GM21723 (cell line): ENCODE data around the gene CCR3.

Experiments used
- ATAC-seq: cut with Tn5 transposase; IDR thresholded peaks from one replicate; pipeline ENCODE4 v1.9.1; 2021; ENCODE audit warnings: mild to moderate bottlenecking, moderate library complexity; ENCODE audit not compliant: unreplicated experiment

Gene CCR3

GRCh38 chr3:46218196-46218709, 24.0 kb upstream of the CCR3 start:
- ATAC-seq = no peak

DNA sequence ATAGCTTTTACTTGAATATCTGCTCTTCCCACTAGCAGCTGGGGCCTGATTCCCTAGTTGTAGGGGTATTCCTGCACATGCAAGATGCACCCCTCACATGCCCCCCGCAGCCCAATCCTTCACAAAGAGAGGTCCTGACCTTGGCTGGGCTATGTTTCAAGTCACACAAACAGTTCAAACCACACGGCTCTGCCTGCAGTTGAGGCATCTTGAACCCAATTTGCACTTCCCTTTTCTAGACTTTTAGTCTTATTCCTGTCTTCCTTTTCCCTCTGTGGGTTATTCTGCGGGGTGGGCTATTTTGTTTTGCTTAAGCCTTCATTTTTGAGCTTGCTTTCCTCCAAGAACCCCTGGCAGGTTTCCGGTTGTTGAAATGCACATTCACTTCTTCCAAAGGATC, 20.9 kb upstream of the CCR3 start:
- no peak for ATAC-seq

GRCh38 chr3:46221938-46222337, 20.3 kb upstream of the CCR3 start:
- ATAC-seq = no peak

DNA sequence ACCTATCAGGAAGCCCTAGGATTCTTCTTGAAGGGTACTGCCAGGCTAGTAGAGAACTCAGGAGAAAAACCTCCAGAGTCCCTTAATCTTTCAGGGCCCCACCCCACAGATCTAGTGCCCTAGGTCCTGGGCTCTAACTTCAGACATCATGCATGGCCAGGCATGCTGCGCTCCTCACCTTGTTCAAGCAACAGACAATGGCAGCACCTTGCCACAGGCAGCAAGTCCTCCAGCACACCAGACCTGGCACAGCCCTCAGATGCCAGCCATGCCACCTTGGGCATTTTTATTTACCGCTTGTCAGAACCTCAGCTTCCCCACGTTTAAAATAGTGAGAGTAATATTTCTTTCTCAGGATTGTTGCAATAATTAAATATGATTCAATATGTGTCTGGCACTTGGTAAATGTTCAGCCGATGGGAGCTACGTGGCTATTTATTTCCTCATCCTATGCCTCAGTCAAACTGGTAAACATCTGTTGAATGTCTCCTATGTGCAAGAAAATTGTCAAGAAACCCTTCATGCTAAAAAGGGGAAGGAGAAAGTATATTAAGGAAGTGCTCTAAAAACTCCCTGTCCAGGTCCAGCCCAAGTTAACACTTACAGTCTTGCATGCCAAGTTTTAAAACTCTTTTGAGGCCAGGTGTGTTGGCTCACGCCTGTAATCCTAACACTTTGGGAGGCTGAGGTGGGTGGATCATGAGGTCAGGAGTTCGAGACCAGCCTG, 19.7 kb upstream of the CCR3 start:
- no peak for ATAC-seq

- no peak for ATAC-seq
These were observed 13.7 kb upstream of the CCR3 start for GRCh38 chr3:46228260-46229242.

DNA sequence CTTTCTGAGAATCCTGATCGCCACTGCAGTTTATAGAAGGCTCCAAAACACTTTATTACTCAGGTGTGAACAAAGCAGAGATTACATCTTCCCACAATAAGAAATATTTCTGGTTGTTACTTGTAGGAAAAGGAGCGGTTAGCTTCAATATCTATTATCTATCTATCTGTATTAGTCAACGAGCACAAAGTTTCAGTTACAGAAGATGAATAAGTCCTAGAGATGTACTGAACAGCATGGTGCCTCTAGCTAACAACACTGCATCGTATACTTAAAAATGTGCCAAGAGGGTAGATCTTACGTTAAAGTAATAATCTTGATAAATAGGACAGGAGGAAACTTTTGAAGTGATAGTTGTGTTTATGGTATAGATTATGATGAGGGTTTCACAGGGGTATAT, 10.9 kb upstream of the CCR3 start:
- ATAC-seq = no peak

GRCh38 chr3:46233194-46233593, 9.1 kb upstream of the CCR3 start:
- ATAC-seq = no peak

DNA sequence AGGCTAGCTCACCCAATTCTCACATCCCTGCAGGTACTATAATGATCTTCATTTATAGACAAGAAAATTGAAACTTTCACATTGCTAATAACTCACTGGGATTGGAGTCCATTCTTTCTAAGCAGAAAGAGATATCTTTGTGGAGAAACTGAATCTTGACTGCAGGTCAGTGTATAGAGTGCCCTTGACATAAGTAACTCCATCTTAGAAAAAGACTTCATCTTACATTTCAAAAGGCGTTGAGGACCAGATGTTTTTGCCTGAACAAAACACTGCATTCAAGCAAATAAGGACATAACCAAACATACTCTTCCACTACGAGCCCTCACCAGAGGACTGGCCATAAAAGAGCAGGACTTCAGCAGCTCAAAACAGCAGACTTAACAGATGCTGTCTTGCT, 6.8 kb upstream of the CCR3 start:
- no peak for ATAC-seq

DNA sequence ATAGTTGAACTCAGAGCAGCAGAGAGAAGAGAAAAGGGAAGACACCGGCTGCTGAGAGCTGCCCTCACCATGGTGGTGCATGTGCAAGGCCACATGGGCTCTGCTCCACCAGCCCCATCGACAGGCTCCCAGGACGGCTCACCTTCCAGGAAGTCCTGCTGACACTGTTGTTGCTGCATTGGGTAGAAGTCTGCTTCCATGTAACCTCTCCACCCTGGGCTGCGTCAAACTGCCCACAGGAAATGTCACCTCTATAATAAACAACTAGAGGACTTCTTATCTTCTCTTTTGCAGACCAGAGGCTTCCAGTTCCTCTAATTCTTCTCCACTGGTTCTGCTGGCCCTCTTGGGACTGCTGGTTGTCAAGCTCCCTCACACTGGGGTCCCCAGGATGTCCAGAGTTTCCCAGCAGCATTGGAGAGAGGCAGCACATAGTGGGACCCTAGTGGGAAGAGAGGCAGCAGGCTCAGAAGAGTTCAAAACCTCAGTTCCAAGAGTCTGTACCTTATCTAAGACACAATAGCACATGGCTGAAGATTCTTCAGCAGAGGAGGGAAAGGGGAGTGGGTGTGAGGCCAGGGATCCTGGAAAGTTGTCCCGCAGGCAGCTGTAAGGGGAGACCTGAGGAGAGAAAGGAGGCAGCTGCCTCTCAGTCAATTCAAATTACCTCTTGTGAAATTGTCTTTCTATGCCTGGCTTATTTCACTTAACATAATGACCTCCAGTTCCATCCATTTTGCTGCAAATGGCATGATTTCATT, 5.8 kb upstream of the CCR3 start:
- ATAC-seq = no peak

GRCh38 chr3:46238386-46238785, 3.9 kb upstream of the CCR3 start:
- ATAC-seq = no peak

- ATAC-seq = no peak
These were observed 2.8 kb upstream of the CCR3 start for GRCh38 chr3:46239301-46239938.

- no peak for ATAC-seq
These were observed 2.3 kb upstream of the CCR3 start for GRCh38 chr3:46239952-46240351.

GRCh38 chr3:46243560-46243959, 1.3 kb downstream of the CCR3 start:
- ATAC-seq = no peak

DNA sequence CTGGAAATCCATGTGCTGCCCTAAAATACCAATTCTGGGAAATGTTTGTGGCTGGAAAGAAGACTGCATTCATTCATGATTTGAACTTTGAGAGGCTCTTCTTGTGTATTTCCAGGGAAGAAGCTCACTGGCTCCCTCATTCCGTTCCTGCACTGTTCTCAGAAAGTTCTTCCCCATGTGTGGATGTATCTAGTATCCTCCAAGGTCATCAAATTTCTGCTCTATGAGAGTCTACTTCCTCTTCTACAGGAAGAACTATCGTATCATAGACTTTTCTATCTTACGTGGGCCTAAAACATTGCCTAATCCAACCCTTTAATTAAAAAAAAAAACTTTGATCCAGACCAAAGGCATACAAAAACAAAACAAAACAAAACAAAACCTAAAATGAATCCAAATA, 2.9 kb downstream of the CCR3 start:
- ATAC-seq = no peak

DNA sequence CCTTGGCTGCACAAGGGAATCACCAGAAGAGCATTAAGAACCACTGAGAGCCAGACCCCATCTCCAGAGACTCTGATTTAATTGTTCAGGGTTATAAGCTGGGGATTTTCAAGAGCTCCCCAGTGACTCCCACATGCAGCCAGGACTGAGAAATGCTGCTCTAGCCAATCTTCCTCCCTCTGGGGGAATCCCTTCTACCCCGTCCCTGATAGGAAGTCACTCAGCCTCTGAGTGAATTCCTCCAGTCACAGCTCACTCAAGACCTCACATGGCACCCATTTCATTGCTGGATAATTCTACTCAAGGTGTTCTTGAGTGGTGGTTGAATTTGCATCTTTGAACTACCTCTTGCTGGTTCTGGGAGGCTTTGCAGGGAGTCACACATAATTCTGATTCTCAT, 10.7 kb downstream of the CCR3 start:
- no peak for ATAC-seq

DNA sequence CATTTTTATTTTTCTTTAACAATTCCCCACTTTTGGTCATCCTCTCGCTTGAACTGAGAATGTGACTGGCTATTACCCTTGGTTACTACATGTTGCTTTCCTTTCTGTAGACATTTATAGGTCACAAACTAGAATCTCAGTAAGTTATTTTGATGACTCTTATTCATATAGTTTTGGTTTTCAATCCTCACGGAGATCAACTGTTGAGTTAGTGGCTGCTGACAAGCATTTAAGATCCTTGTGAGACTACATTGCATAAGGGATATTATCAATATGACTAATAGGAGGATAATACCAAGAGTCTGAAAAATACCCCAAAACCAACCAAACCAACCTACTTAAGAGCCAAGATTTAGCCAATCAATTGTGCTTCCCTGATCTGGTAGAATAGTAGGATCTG, 16.3 kb downstream of the CCR3 start:
- ATAC-seq = no peak

DNA sequence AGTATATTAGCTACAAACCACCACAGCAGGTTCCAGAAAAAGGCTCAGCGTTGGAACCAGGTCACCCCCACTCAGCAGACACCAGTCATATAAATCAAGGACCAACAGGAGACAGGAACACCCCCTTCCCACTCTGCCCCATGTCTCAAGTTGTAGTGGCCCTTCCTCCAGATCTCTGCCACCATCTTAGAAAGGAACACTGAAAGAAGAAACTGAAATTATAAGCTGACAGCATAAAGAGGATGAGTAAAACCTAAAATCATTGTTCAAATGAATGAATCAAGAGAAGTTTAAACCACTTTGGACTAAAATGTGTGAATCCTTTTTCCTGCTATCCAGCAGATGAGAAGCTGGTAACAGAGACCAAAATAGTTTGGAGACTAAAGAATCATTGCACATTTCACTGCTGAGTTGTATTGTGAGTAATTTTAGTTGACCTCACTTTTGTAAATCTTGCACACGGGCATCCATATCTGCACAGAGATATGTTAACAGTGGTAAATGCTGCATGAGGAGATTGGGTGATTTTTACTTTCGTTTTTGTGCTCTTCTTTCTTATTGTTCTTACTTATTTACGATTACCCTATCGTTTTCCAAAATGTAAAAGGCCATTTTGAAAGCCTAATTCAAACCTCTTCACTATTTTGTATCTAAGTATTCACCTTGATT, 19.8 kb downstream of the CCR3 start:
- ATAC-seq = no peak

GRCh38 chr3:46264002-46264401, 21.7 kb downstream of the CCR3 start:
- ATAC-seq = no peak

GRCh38 chr3:46266598-46266997, 24.3 kb downstream of the CCR3 start:
- ATAC-seq = no peak

DNA sequence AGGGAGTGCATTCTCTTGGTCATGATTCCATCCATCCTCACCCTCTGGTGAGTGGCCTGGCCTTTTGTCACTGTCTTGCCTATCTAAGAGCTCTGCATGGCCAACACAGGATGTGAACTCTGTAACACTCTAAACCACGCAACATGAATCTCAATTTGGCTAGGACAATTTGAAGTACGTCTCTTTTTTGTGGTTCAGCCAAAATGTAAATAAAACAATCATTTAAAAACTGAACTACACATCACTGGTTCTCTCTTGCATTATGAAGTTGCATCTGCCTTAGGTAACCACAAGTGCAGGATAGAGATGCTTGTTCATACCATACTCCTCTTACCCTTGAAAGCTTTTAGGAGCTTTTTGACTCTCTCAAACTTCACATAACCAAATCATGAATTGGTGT, 27.3 kb downstream of the CCR3 start:
- ATAC-seq = no peak
